ENCODE results near the gene STIMATE. TPM values are rescaled to one million over a fixed set of nuclear protein-coding genes. Genes with fewer than 3 reads are reported as not detected.

Gene STIMATE
- total and polyA plus RNA-seq, 9 of the 15 experiments (the other 6 are each of a cell fraction or from before 2014, with no cell fraction given) = 0.14 to 7.7 (median 4.9) TPM

GRCh38 chr3:52798376-52798977, 98.9 kb downstream of the STIMATE start:
- Histone ChIP-seq H3K36me3 (ENCODE audit: control insufficient read depth, insufficient read depth, low read length) (no peaks in the 10 kb centered on the region), H3K4me3 (no peak overlapping the region), H2AFZ (ENCODE audit: low read depth, low read length) (peak overlapping the region; percentile 45; the same call in 1 of the 2 replicates), H3K9me3 (replicated peaks; ENCODE audit: control insufficient read depth, insufficient read depth, low read depth, low read length) (no peaks in the 10 kb centered on the region), H3K4me1 (replicated peaks in 1 of 2; ENCODE audit: control insufficient read depth in 2 of 2, insufficient read depth in 2 of 2, low read length in 2 of 2) (peaks cover 0 to 14% of the 10 kb centered on the region in 2 experiments; a peak in 2 of 5 replicates), H3K79me2 (ENCODE audit: control insufficient read depth, insufficient read depth, low read length) (no peaks in the 10 kb centered on the region), H3K9me1 (ENCODE audit: control insufficient read depth, insufficient read depth, low read length) (no peaks in the 10 kb centered on the region), H3K4me2 (ENCODE audit: insufficient read depth, low read length) (no peak overlapping the region), H3K9ac (ENCODE audit: insufficient read depth in 1 of 2, low read depth in 2 of 2, low read length in 2 of 2) (no peak overlapping the region; a peak in 1 of 4 replicates), H3K27ac (ENCODE audit: extremely low read depth, low read depth, low read length) (no peak overlapping the region), H4K20me1 (replicated peaks; ENCODE audit: control insufficient read depth, insufficient read depth, low read length) (no peaks in the 10 kb centered on the region), H3K27me3 (ENCODE audit: control insufficient read depth in 2 of 2, insufficient read depth in 2 of 2, low read length in 2 of 2) (peaks cover 0 to 10% of the 10 kb centered on the region in 2 experiments; a peak in 2 of 5 replicates)
- ChIA-PET POLR2A (interaction anchor here (0.7 to 1.0 kb wide), 3 partner anchors 10 to 28 kb away, joined by 3 to 5 read pairs (median 5); partner anchors contain the start of gene NEK4), CTCF (ENCODE audit: low intra/inter-chr PET ratio) (interaction anchor here (1.2 kb wide), 1 partner anchor 56 kb away, joined by 3 read pairs; no protein-coding TSS in a partner anchor)
- WGBS (ENCODE audit: insufficient coverage, low coverage, missing lambda C conversion rate) = 27% methylated on average over 9 of the region's 10 CpGs
- no TSS peak for BruUV-seq (replicated peaks)
- DNase-seq (ENCODE audit: extremely low read depth in 1 of 4, low spot score in 3 of 4) (no peak), FAIRE-seq (no peak), ATAC-seq (no peak)
- intact Hi-C loops (cut with micrococcal nuclease) (no loop called here), in situ Hi-C loops (cut with MboI) (no loop called here)
- TF ChIP-seq ZNF695 (CRISPR knock-in tag; IDR thresholded peaks at IDR 0.05) (no peak), SREBF1 (IDR thresholded peaks at IDR 0.05; ENCODE audit: borderline replicate concordance, low read depth, low read length) (no peak), CTCF (IDR thresholded peaks at IDR 0.05 in 2 of 3, conservative IDR thresholded peaks at IDR 0.05 in 1 of 3; ENCODE audit: insufficient read depth in 2 of 3, low read depth in 1 of 3, low read length in 3 of 3) (no peak), ZNF175 (CRISPR knock-in tag; IDR thresholded peaks at IDR 0.05; ENCODE audit: low read depth) (no peak), LEF1 (IDR thresholded peaks at IDR 0.05) (no peak), BCL6 (CRISPR knock-in tag; IDR thresholded peaks at IDR 0.05) (no peak), HDAC6 (IDR thresholded peaks at IDR 0.05; ENCODE audit: low read depth, low read length) (no peak), ZBTB40 (IDR thresholded peaks at IDR 0.05) (no peak), ZBTB40 (CRISPR knock-in tag; IDR thresholded peaks at IDR 0.05) (no peak)

Measured in K562 (cell line).